Measurements from ENCODE around the gene MSH2.
"Not testable (repeated sequence)": the region's sequence is repeated elsewhere in the genome, so short reads cannot be mapped to it uniquely, and the experiment has no call there.

Gene MSH2

GRCh38 chr2:47485751-47486300 lies 82.9 kb downstream of the MSH2 start:
- DNase-seq = no peak

- no peak for DNase-seq
Measured at GRCh38 chr2:47486841-47487497, 84.0 kb downstream of the MSH2 start.

- no peak for DNase-seq
Measured at GRCh38 chr2:47487498-47487875, 84.5 kb downstream of the MSH2 start.

DNA sequence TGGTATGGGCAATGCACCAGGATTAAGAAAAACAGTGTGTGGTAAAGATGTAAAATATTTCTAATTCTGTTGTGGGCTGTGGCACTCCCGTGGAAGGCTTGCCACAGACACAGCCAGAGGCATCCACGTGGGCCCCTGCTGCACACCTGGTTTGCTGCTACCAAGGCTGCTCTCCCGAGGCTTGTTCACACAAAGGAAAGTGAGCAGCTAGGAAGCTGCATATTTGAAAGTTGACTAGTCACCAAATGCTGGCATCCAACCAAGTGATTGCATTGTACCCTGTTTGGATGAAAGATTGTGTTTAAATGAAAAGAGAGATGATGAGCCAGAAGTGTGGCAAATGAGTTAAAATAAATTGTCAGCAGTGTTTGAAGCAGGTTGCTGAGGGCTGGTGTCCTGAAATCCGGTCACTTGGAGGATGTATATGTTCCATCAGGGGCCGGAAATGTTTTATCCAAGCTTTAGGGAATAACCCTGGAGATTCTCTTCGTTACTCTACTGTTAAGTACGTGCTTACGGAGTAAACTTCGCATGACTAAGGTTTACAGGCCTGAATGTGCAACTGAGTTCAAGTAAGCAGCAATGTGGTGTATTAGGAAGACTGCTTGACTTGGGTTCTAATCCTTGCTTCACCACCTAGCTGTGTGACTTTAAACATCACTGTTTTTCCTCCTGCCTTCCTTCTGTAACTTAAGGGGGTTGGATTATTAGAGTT lies 86.1 kb downstream of the MSH2 start:
- DNase-seq = no peak

GRCh38 chr2:47490406-47490805 lies 87.5 kb downstream of the MSH2 start:
- no peak for DNase-seq

DNA sequence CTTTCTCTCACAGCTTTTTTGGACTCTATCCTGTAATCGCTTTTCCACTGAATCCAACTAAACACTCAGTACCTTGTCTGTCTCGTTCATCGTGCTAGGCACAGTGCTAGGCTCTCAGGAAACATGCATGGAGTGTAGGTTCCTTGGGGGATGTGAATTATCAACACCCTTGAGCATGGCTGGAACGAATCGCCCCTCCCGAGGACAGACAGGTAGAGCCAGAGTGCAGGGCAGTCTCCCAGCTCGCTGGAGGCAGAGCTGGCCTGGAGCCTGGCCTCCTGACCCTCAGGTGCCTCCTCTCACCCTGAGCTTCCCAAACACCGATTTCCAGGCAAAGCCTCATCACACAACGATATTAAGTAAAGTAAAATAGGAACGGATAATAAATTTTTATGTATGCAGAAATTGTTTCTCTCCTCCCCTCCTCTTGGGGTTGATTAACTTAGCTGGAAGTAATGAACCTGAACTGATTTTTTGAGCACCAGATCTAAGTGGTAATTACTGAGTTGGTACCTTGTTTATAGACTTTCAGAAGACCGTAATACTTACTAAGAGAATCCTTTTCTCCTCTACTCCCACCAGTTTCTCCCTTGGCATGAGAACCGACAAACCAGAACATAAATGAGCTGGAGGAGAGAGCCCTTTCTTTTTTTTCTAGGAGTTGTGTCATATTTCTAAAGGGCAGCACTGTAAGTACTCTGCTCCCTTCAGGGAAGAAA lies 90.5 kb downstream of the MSH2 start:
- DNase-seq = no peak

DNA sequence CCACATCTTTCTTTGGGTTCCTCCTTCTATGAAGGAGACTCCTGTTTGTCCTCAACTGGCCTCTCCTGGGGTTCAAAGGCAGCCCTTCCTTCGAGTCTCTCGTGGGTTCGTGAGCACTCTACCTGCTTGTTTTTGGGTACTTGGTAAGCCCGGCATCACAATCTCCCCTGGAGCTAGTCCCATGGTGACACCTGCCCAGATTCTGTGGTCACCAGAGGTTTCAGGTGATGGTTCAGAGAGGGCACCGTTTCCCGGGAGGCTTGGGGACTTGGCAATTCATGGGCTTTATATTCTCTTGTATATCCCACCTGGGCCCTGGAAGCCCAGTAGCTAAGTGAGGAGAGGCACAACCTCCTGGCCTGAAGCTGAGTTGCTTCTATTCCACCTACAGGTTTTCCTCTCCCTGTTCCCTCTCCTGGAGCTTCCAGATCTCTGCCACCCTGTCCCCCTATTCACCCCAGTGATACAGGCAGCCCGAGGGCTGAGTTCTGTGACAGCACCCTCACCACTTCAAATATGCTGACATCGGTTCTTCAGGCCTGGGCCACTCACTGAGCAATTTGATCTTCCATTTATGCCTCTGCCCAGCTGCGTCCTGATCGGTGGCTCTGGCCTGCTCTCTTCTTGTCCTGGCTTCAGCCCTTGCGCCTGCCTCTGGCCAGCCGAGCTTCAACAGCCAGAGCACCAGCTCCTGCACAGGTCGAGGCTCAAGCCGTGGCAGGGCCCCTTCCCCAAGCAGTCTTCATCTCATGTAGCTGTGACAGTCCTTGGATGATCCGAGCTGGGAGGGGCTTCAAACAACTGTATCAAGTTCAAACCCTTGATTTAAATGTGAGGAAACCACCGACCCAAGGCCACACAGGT lies 91.5 kb downstream of the MSH2 start:
- no peak for DNase-seq

DNA sequence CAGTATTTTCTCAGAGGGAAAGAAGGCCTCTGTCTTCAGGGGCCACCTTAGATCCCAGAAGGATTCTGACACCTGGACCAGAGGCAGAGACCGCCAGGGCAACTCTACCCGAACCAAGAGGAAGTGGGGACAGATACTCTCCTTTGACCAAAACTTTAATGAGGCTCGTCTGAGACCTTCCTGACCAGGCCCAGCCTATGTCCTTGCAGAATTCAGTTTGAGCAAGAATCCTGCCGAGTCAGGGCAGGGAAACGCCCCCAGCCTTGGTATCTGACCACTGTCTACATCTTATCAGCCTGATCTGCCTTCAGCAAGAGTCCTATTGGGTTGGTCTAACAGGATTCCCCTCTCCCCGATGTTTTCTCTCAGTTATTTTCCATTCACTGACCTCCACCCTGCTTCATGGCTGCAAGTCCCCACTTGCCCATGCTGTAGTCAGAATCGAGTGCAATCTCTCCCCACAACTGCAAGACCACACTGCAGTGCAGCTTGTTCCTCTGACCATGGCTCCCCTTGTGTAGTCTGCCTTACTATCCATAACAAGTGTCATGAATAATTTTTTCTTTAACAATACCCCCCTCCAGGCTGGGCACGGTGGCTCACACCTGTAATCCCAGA lies 95.0 kb downstream of the MSH2 start:
- no peak for DNase-seq

GRCh38 chr2:47499093-47499492 lies 96.1 kb downstream of the MSH2 start:
- no peak for DNase-seq

DNA sequence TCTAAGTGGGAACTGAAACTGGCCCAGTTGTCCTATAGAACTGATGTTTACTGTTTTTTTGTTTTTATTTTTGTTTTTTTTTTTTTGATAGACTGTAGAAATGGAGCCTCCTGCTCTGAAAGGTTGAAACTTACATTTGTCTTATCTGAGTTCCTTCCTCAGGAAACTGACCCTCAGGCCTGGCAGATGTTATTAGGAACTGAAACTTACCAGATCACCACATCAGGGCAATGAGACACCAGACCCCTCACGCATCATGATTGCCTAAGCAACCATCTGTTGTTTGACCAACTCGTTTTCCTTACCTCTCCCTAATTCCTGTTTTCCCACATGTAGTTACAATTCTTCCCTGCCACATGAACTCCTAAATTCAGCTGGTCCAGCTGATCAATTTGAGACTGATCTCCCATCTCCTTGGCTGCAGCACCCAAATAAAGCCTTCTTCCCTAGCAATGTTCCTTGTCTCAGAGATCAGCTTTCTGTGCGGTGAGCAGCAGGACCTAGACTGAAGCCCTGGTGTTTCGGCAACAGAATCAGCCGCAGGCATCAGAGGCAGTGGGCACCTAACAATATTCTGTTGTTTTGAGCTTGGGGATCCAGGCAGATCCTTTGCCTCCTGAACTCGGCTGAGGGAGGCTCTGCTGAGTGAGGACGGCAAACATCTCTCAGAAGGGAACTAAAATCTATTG lies 96.8 kb downstream of the MSH2 start:
- DNase-seq = no peak

GRCh38 chr2:47501374-47502200 lies 98.6 kb downstream of the MSH2 start:
- DNase-seq = no peak

- not testable (repeated sequence) for DNase-seq
Measured at GRCh38 chr2:47502498-47502897, 99.5 kb downstream of the MSH2 start.

GRCh38 chr2:47503481-47504070 lies 100.6 kb downstream of the MSH2 start:
- DNase-seq = no peak

DNA sequence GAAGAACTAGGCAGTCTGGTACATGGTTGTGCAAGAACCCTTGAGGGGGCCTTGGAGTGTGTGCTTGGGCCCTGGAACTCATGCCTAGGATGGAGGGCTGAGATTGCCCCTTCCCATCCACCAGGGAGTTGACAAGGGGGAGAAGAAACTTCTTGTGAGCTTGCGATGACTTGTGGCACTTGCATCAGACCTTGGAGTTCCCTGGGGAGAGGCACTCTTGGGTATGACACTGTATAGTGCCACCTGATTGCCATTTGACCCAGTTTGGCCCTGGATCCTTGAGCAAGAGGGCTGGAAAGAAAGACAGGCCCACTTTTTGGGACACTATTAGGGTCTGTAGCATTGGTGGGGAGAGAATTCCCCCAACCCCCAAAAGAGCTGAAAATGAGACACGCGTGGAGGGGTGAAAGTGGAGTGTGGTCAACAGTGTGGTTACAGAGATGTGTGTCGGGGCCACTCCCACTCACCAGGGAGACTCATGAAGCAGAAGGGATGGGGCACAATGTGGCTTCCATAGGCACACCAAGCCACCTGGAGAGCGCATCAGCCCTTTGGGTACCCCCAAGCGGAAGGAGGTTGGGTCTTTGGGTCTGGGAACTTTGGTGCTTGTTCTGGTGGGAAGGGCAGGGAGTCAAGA lies 101.3 kb downstream of the MSH2 start:
- no peak for DNase-seq

GRCh38 chr2:47506024-47506423 lies 103.1 kb downstream of the MSH2 start:
- no peak for DNase-seq

DNA sequence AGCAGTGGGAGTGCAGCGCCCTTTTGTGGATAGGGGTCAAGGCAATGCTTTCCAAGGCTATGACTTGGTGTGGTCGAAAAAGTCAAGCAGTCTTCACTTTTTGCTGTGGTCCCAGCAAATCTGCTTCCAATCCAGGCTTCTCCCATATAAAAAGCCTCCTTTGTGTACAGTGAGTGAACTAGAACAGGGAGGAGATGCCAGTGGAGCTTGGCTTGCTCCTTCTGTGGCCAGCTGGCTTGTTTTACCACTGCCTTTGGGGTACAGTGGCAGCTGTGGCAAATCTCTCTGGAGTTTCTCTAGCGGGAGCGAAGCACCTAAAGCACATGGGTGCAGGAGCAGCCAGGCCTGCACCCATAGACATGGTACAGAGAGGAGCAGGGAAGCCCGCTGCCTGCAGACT lies 103.5 kb downstream of the MSH2 start:
- DNase-seq = no peak

DNA sequence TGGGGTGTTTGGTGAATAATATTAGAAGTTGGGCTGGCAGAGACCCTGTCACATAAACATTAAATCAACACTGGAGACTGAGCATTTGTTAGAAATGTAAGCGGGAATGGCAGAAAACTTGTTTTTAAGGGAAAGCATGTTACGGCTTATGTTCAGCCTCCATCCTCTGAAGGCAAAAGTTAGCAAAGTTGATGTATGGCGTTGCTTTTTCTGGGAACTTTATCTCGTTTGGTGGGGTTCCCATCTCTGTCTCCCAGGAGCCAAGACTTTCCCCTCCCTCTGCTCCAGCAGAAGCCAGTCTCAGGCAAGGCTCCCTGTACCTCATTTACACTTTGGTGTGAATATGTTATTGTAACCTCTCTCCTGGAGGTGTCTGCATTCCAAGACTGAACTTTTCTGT lies 105.1 kb downstream of the MSH2 start:
- no peak for DNase-seq

GRCh38 chr2:47508641-47509040 lies 105.7 kb downstream of the MSH2 start:
- no peak for DNase-seq

GRCh38 chr2:47509250-47509649 lies 106.3 kb downstream of the MSH2 start:
- DNase-seq = no peak

DNA sequence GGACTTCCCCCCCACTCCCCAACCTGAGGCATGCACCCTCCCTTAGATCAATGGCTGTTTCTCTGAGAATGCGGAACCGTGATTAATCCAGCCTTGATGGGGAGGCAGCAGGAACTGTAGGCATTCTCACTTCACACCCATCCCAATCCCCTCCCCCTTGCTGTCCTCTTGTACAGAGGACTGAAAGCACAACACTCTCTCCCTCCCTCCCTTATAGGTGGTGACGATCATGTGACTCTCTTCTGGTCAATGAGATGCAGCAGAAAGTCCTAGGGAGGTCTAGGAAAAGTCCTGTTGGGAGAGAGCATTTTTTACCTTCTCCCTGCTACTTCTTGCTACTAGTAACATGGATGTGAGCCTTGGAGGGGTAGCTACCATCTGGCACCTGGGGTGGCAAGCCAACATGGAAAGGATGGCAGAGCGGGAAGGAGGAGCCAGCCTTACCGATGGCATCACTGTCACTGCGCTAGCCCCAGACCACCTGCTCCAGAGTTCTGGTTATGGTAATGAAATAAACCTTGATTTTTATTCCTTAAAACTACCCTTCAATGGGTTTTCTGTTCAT lies 106.9 kb downstream of the MSH2 start:
- DNase-seq = no peak

Data from NCI-H1417 (cell line).